BLaER1 (cell line): ENCODE data around the gene MB.

ENCODE experiments used
- H3K27ac ChIP-seq: shearing (Covaris generic); formaldehyde crosslinking; 2 replicates; pipeline ENCODE4 v1.8.1; 2022
- H3K27me3 ChIP-seq: shearing (Covaris generic); formaldehyde crosslinking; 2 replicates; pipeline ENCODE4 v1.8.1; 2022
- H3K36me3 ChIP-seq: shearing (Covaris generic); formaldehyde crosslinking; 2 replicates; pipeline ENCODE4 v1.8.1; 2022
- H3K4me1 ChIP-seq: shearing (Covaris generic); formaldehyde crosslinking; 2 replicates; pipeline ENCODE4 v1.8.1; 2022
- H3K4me2 ChIP-seq: shearing (Covaris generic); formaldehyde crosslinking; 2 replicates; pipeline ENCODE4 v1.8.1; 2022
- H3K4me3 ChIP-seq: shearing (Covaris generic); formaldehyde crosslinking; 2 replicates; pipeline ENCODE4 v1.8.1; 2022
- H3K9ac ChIP-seq: shearing (Covaris generic); formaldehyde crosslinking; 2 replicates; pipeline ENCODE4 v1.8.1; 2022
- H3K9me3 ChIP-seq: shearing (Covaris generic); formaldehyde crosslinking; 2 replicates; pipeline ENCODE4 v1.8.1; 2022
- H4K20me1 ChIP-seq: shearing (Covaris generic); formaldehyde crosslinking; 2 replicates; pipeline ENCODE4 v1.8.1; 2022
- Cebpa-rat ChIP-seq: shearing (Covaris generic); IDR thresholded peaks from 2 replicates; pipeline ENCODE4 v1.8.1; 2022

MB gene

DNA sequence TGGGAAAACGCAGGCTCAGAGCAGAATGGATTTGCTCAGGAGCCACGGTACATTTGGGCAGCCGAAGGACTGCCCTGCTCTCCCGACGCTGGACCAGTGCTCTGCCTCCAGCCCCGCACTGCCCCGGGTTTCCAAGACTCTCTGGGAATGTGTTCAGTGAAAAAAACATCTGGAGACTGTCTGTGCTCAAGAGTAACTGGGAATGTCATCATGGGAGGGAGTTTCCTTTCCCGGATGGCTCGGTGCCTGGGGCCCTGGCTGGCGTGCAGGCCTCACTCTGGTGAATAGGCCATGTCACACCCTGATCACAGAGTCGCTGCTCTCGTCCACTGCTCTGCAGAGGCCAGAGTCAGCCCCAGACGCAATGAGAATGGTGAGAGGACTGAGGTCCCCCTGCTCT lies 21.3 kb upstream of the MB start:
- Histone ChIP-seq H3K9me3 (no peaks in the 10 kb centered on the region), H3K27ac (no peak overlapping the region), H3K36me3 (no peaks in the 10 kb centered on the region), H3K4me3 (no peak overlapping the region), H3K9ac (no peak overlapping the region), H3K4me1 (peaks cover 5% of the 10 kb centered on the region; the same call in 1 of the 2 replicates), H3K4me2 (no peak overlapping the region), H3K27me3 (no peaks in the 10 kb centered on the region), H4K20me1 (no peaks in the 10 kb centered on the region)
- TF ChIP-seq Cebpa-rat = no peak

DNA sequence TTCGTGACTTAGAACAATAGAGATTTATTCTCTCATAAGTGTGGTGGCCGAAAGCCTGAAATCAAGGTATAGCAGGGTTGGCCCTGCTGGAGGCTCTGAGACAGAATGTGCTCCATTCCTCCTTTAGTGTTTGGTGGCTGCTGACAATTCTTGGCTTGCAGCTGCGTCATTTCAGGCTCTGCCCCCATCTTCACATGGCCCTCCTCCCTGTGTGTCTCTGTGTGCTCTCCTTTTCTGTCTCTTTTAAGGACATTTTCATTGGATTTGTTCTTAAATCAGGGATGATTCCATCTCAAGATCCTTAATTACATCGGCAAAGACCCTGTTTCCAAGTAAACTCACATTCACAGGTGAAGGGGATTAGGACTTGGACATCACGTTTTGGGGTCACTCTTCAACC lies 20.9 kb upstream of the MB start:
- Histone ChIP-seq H3K27ac (no peak overlapping the region), H3K9ac (no peak overlapping the region), H3K4me3 (no peak overlapping the region), H3K36me3 (no peaks in the 10 kb centered on the region), H4K20me1 (no peaks in the 10 kb centered on the region), H3K9me3 (no peaks in the 10 kb centered on the region), H3K4me2 (no peak overlapping the region), H3K4me1 (peaks cover 5% of the 10 kb centered on the region; the same call in 1 of the 2 replicates), H3K27me3 (no peaks in the 10 kb centered on the region)
- TF ChIP-seq Cebpa-rat = no peak

DNA sequence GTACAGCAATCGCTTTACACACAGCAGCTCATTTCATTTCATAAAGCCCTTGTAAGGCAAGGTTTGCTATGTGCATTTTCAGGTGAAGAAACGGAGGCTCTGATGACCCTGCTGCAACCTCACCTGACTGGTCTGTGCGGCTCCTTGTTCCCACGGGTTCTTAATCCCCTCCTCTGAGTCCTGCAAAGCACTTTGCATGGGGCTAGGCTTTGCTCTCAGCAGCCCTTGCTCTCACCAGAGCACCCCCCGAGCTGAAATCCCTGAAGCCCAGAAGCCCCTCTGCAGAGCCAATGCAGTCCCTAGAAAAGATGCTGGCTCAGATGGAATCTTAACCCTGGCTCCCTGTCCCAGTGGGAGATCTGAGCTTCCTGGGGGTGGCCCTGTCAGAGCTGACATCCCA lies 20.1 kb upstream of the MB start:
- no peaks in the 10 kb centered on the region for H4K20me1 ChIP-seq
- TF ChIP-seq Cebpa-rat = no peak
- H3K4me3 ChIP-seq = no peak overlapping the region
- H3K27me3 ChIP-seq = no peaks in the 10 kb centered on the region
- no peak overlapping the region for H3K9ac ChIP-seq
- no peaks in the 10 kb centered on the region for H3K9me3 ChIP-seq
- H3K27ac ChIP-seq = no peak overlapping the region
- H3K4me2 ChIP-seq = no peak overlapping the region
- peaks cover 5% of the 10 kb centered on the region; the same call in 1 of the 2 replicates for H3K4me1 ChIP-seq
- no peaks in the 10 kb centered on the region for H3K36me3 ChIP-seq

DNA sequence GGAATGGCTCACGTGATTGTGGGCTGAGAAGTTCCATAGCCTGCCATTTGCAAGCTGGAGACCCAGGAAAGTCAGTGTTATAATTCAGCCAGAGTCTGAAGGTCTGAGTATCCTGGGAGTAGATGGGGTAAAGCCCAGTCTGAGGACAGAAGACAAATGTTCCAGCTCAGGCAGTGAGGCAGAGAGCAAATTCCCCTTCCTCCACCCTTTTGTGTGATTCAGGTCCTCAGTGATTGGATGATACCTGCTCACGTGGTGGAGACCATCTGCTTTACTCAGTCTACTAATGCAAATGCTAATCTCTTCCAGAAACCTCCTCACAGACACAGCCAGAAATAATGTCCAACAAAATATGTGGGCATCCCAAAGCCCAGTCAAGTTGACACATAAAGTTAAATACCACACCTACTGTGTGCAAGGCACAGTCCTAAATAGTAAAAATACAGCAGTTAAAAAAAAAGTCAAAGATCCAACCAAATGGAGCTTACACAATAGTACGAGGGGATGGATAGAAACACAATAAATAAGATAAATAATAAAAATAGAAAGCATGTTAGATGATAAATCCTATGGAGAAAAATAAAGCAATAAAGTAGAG lies 17.9 kb upstream of the MB start:
- H3K9ac ChIP-seq = no peak overlapping the region
- no peaks in the 10 kb centered on the region for H3K27me3 ChIP-seq
- H4K20me1 ChIP-seq = no peaks in the 10 kb centered on the region
- H3K4me3 ChIP-seq = no peak overlapping the region
- no peaks in the 10 kb centered on the region for H3K9me3 ChIP-seq
- H3K4me1 ChIP-seq = peaks cover 5% of the 10 kb centered on the region; the same call in 1 of the 2 replicates
- H3K27ac ChIP-seq = no peak overlapping the region
- H3K36me3 ChIP-seq = no peaks in the 10 kb centered on the region
- no peak overlapping the region for H3K4me2 ChIP-seq
- no peak for TF ChIP-seq Cebpa-rat

DNA sequence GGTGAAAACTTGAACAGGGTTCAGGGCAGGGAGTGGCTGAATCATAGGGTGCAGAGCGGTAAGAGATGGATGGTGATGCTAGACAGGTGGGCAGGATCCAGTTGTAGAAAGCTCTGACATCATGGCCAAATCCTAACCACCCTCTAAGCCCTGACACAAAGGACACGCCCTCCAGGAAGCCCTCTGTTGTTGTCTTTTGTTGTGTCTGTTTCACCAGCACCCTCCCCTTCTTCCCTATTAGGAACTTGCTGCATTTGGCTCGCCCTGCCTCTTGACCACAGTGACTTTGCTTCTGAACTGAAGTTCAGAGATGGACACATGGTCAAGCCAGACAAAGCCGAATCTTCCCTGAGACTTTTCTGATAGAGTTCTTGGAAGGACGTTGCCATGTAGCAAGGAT lies 16.9 kb upstream of the MB start:
- no peaks in the 10 kb centered on the region for H4K20me1 ChIP-seq
- no peak overlapping the region for H3K9ac ChIP-seq
- no peak overlapping the region for H3K27ac ChIP-seq
- H3K4me2 ChIP-seq = no peak overlapping the region
- no peak overlapping the region for H3K4me3 ChIP-seq
- peaks cover 15% of the 10 kb centered on the region for H3K4me1 ChIP-seq
- no peak for TF ChIP-seq Cebpa-rat
- H3K27me3 ChIP-seq = no peaks in the 10 kb centered on the region
- H3K36me3 ChIP-seq = no peaks in the 10 kb centered on the region
- no peaks in the 10 kb centered on the region for H3K9me3 ChIP-seq

DNA sequence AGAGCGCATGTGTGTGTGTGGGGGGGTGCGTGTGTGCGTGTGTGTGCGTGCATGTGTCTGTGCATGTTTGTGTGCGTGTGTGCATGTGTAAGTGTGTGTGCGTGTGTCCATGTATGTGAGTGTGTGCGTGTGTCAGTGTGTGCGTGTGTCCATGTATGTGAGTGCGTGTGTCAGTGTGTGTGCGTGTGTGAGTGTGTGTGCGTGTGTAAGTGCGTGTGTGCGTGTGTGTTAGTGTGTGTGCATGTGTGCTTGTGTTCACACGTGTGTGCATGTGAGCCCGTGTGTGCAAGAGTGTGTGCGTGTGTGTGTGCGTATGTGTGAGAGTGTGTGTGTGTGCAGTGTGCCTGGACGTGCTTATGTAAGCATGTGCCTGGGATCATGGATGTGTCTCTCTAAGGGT lies 16.4 kb upstream of the MB start:
- Histone ChIP-seq H3K9ac (no peak overlapping the region), H3K36me3 (no peaks in the 10 kb centered on the region), H4K20me1 (no peaks in the 10 kb centered on the region), H3K9me3 (no peaks in the 10 kb centered on the region), H3K27me3 (no peaks in the 10 kb centered on the region), H3K27ac (no peak overlapping the region), H3K4me1 (peaks cover 20% of the 10 kb centered on the region), H3K4me2 (no peak overlapping the region), H3K4me3 (no peak overlapping the region)
- no peak for TF ChIP-seq Cebpa-rat

DNA sequence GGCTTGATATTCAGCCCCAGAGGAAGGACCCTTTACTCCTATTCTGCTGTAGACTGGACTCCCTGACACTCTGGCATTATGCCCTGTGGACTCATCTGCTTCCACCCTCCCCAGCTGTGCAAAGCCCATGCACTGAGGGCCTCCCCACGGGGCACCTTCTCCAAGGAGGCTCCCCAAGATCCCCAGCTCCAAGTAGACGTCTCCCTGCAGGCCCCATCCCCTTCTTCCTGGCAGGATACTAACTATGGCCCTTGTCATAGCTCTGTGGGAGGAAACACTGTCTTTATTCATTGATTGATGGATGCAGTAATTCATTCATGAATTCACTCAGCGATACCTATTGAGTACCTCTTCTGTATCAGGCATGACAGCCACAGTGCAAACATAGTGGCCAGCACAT lies 15.8 kb upstream of the MB start:
- H3K27me3 ChIP-seq = no peaks in the 10 kb centered on the region
- H3K4me3 ChIP-seq = no peak overlapping the region
- no peaks in the 10 kb centered on the region for H4K20me1 ChIP-seq
- no peaks in the 10 kb centered on the region for H3K9me3 ChIP-seq
- no peak overlapping the region for H3K4me2 ChIP-seq
- no peaks in the 10 kb centered on the region for H3K36me3 ChIP-seq
- H3K9ac ChIP-seq = no peak overlapping the region
- peaks cover 24% of the 10 kb centered on the region for H3K4me1 ChIP-seq
- no peak overlapping the region for H3K27ac ChIP-seq
- no peak for TF ChIP-seq Cebpa-rat

DNA sequence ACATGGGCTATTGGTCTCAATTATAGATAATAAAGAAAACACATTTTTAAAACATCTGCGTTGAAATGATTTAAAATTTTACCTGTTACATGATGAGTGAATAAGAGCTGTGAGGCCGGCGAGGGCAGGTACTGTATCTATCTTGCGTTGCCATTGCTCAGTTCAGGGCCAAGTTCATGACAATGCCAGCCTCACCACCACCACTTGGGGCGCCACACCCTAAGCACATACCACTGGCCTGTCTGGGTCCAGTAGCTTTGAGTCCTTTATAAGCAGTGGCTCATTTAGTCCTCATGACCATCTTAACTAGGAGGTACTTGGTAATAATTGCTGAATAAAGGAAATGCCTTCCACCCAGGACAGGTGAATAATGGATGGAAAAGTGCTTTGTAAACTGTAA lies 14.5 kb upstream of the MB start:
- Histone ChIP-seq H3K36me3 (no peaks in the 10 kb centered on the region), H3K27me3 (no peaks in the 10 kb centered on the region), H4K20me1 (no peaks in the 10 kb centered on the region), H3K4me3 (no peak overlapping the region), H3K9ac (no peak overlapping the region), H3K27ac (no peak overlapping the region), H3K4me2 (no peak overlapping the region), H3K9me3 (no peaks in the 10 kb centered on the region), H3K4me1 (peaks cover 37% of the 10 kb centered on the region)
- no peak for TF ChIP-seq Cebpa-rat

DNA sequence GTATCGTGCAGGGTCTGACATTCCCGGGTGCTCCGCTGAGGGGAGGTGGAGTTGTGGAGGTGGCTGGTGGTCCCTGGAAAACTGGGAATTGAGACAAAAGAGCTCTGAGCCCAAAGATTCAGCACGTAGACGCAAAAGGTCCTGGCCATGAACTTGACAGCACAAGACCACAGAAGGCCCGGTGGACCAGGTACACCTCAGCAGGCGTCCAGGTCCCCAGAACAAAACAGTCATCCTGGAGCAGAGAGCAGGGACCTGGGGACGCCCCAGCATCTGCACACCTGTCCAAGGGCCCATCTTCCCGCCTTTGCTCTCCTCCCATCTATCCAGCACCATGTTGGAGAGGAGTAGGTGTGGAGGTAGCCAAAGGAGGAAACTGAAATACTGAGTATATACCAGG lies 13.8 kb upstream of the MB start:
- TF ChIP-seq Cebpa-rat = no peak
- Histone ChIP-seq H3K4me1 (peaks cover 44% of the 10 kb centered on the region), H3K4me3 (no peak overlapping the region), H3K9ac (no peak overlapping the region), H3K27ac (no peak overlapping the region), H3K36me3 (no peaks in the 10 kb centered on the region), H3K4me2 (no peak overlapping the region), H3K9me3 (no peaks in the 10 kb centered on the region), H4K20me1 (no peaks in the 10 kb centered on the region), H3K27me3 (no peaks in the 10 kb centered on the region)

DNA sequence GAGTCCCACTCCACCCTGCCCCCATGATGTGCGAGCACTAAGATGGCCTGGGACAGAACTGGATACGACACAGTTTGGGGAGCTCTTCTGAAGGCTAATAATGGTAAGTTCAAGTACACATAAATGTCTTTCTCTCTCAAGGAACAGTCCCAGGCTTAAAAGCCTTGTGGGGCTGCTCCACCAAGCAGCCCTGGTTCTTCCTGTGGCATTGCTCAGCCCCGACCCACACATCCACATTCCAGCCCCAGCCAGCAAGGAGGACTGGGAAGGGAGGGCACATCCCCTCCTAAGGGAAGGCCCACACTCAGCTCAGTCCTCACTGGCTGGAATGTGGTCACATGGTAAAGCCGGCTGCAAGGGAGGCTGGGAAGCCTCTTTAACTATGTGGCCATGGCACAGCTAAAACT lies 13.3 kb upstream of the MB start:
- H4K20me1 ChIP-seq = no peaks in the 10 kb centered on the region
- no peak overlapping the region for H3K9ac ChIP-seq
- H3K9me3 ChIP-seq = no peaks in the 10 kb centered on the region
- no peak overlapping the region for H3K4me2 ChIP-seq
- H3K36me3 ChIP-seq = no peaks in the 10 kb centered on the region
- no peak overlapping the region for H3K27ac ChIP-seq
- no peak for TF ChIP-seq Cebpa-rat
- no peak overlapping the region for H3K4me3 ChIP-seq
- H3K27me3 ChIP-seq = no peaks in the 10 kb centered on the region
- H3K4me1 ChIP-seq = peaks cover 47% of the 10 kb centered on the region
